SIG-M5 (cell line): ENCODE measurements around the gene HERC3.

Source experiments
- DNase-seq: peaks from one replicate; lab custom pipeline; 2025; lab: John Stamatoyannopoulos, UW

HERC3 gene

DNA sequence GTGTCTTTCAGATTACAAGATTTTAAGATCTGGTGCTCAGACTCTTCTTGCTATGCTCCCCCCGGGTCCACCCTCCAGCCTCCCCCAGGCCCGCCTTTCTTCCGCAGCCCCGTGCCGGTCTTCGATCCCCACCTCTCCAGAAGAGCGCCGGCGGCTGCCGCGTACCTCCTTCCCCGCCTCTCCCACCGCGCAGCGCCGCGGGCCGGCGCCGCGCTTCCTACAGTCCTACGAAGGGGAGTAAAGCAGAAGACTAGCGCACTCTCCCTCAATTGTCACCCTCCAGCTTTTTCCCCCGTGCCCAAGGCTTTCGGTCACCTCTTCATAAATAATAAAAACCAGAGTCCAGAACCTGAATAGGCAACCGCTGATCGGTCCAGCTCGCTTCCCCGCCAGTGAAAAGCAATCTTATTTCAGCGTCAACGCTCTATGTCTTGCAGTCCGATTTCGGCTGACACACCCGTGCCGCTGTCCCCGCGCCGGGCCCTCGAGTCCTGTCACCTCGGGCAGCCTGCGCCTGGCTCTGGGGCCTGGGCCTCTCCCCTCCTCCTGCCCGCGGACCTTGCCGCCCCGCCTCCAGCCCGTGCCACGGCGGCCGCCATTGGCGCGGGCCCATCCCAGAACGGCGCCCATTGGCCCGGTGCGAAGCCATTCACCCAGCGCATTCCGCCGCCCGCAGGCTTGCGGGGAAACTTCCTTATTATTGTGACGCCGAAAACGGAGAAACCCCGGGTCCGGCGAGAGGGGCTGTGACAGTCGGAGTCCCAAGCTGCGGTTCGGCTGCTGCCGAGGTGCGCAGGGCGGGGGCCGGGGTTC is at the start of gene HERC3:
TSS of gene HERC3 (plus strand) at position 694 of the 813 bp plus-strand sequence. CDS start 13,344 bp downstream, outside the sequence.
- DNase-seq = no peak

DNA sequence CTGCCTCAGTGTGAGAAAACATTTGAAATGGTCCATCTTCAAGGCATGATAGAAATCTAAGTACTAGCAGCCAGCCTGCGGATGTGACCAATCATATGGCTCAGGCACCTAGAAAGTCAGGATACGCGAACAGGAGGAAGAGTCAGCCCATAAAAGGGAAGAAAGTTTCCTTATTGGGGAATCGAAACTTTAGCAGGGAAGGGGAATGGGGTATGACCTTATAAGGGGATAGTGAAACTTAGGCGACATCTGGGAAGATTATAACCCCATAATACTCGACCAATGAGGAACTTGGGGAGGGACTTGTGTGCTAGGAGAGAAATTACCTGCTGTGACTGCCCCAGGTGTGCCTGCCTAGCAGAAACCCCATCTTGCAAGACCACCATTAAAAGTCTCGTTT is 42.5 kb upstream of the HERC3 start:
- no peak for DNase-seq

DNA sequence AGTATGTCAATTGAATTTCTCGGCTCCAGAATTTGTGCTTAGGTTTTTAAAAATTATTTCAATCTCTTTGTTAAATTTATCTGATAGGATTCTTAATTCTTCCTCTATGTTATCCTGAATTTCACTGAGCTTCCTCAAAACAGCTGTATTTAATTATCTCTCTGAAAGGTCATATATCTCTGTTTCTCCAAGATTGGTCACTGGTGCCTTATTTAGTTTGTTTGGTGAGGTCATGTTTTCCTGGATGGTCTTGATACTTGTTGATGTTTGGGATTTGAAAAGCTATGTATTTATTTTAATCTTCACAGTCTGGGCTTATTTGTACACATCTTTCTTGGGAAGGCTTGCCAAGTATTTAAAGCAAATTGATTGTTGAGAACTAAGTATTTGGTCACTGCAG is 24.7 kb upstream of the HERC3 start:
- DNase-seq = no peak

DNA sequence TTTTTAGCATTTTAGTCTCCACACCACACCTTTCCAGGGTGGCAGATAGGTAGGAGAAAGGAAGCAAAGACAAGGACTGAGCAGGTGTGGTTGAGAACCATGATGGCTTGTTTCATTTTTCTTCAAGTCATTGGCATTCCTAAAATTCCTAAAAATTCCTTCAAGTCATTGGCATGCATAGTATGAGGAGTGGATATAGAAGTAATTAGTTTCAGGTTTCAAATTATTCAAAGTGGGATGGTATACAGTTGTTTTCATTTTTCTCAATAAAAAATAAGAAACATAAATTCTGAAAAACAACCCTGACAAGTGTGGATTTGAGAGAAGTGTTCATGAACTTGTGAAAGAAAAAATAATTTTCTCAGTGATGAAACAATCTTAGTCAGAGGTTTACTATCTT is 22.3 kb upstream of the HERC3 start:
- DNase-seq = no peak

- no peak for DNase-seq
Measured at GRCh38 chr4:88573276-88573980, 18.9 kb upstream of the HERC3 start.

- no peak for DNase-seq
Measured at GRCh38 chr4:88573995-88574394, 18.3 kb upstream of the HERC3 start.

- no peak for DNase-seq
Measured at GRCh38 chr4:88575186-88575585, 17.1 kb upstream of the HERC3 start.

- DNase-seq = no peak
Measured at GRCh38 chr4:88582493-88582892, 9.8 kb upstream of the HERC3 start.

GRCh38 chr4:88583631-88584470 is 8.4 kb upstream of the HERC3 start:
- no peak for DNase-seq

GRCh38 chr4:88584471-88584900 is 7.8 kb upstream of the HERC3 start:
- no peak for DNase-seq

DNA sequence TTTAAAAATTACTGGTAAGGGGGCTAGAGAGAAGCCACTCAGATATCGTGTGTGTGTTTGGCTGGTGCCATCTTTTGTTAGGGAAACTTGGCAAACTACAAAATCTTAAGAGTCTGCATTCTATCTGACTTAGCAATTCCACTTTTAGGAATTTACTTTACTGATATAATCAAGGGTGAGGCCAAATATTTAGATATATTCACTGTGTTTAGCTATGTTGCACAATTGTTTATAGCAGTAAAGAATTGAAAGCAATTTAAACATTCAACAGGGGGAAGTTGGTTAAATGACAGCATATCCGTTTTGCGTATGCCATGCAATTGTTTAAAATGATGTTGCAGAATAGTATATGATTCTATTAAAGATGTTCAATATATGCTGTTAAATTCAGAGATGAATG is 6.4 kb upstream of the HERC3 start:
- DNase-seq = no peak

- no peak for DNase-seq
Measured at GRCh38 chr4:88587306-88587705, 5.0 kb upstream of the HERC3 start.

- DNase-seq = no peak
Measured at GRCh38 chr4:88592600-88593448, 544 bp downstream of the HERC3 start.

GRCh38 chr4:88597970-88598660 is 5.8 kb downstream of the HERC3 start:
- DNase-seq = no peak

DNA sequence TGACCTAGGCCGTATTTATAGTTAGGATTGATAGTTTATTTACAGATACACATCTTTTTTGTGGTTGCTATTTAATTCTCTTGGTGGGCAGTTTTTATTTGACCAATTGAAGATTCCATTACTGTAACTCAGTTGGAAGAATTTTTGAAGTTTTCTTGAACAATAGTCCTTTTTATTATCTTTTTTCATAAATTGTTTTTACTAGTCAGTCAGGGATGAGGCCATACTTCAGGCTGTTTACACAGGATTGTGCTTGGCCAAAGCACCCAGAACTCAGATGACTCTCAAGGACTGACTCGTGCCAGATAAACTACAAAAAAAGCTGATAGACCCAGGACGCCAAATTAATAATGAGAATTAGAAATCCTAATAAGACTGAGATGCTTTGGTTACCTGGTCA is 7.0 kb downstream of the HERC3 start:
- DNase-seq = no peak

DNA sequence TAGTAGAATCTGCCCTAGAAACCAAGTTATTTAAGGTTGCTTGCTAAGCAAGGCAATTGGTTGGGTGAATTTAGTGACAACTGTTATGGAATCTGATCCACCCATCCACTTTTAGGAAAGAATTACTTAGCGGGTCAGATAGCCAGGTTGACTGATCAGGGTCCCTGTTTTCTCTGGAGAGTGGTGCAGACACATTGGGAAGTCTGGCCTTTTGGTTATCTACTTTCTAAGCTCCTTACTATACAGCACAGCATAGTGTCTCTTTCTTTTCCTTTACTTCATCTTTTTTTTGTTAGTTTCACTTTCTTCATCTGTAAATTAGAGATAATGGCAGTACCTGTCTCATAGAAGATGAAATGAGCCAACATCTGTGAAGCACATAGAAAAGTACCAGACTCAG is 7.4 kb downstream of the HERC3 start:
- no peak for DNase-seq

GRCh38 chr4:88600176-88600838 is 8.0 kb downstream of the HERC3 start:
- DNase-seq = no peak

DNA sequence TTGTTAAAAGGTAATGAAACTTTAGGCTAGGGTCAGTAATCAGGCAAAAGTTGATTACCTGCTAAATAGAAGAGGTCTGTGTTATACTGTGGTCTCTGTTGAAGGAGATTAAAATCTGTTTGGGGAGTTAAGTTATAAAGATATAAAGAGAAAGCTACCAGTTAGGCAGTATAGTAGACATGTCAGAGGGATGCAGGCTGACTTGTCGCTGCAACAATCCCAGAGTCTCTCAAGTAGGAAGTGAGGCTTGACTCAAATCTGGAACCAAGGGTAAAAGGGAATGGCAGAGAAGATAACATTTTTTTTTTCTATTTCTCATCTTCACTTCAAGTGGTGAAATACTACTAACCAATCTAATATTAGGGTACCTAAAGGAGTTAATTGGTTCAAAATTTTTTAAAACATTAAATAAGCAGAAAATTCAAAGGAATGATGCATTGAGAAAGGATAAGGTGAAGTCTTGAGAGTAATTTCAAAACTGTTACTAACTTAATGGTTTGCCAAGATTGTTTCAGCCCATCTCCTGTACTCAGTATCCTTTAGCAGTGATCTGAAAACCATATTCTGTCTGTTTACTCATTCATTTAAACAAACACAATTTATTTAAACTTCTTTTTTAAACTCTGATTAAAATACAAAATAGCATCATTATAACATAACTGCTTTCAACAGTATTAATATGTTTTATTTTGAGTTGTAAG is 12.8 kb downstream of the HERC3 start:
- DNase-seq = no peak

GRCh38 chr4:88605736-88606135 is 13.5 kb downstream of the HERC3 start:
- no peak for DNase-seq

GRCh38 chr4:88606832-88607231 is 14.6 kb downstream of the HERC3 start:
- no peak for DNase-seq
